H9 (cell line): ENCODE measurements around the gene PHF21A. TPM values are rescaled to one million over a fixed set of nuclear protein-coding genes. Genes with fewer than 3 reads are reported as not detected.

Experiments
- DNase-seq: peaks from one replicate; pipeline ENCODE4 v3.0.0-alpha.2; 2017
- H2AFZ ChIP-seq: one replicate; pipeline ENCODE4 v1.6.1; 2013; ENCODE audit warnings: mild to moderate bottlenecking, low read length, control low read depth, moderate library complexity
- H2AK5ac ChIP-seq: 2 replicates; pipeline ENCODE4 v1.6.1; 2013; ENCODE audit warnings: low read length, control low read depth, mixed read lengths; ENCODE audit not compliant: insufficient read length
- H2BK120ac ChIP-seq: one replicate; pipeline ENCODE4 v1.6.1; 2013; ENCODE audit warnings: low read depth, mild to moderate bottlenecking, low read length, control low read depth, inconsistent platforms; ENCODE audit not compliant: poor library complexity, severe bottlenecking
- H2BK12ac ChIP-seq: 2 replicates; pipeline ENCODE4 v1.6.1; 2013; ENCODE audit warnings: low read length, control low read depth, mixed read lengths, low read depth; ENCODE audit not compliant: insufficient read length
- H2BK15ac ChIP-seq: 2 replicates; pipeline ENCODE4 v1.6.1; 2013; ENCODE audit warnings: low read depth, low read length, control low read depth
- H2BK20ac ChIP-seq: one replicate; pipeline ENCODE4 v1.6.1; 2013; ENCODE audit warnings: low read depth, mild to moderate bottlenecking, low read length, control low read depth, inconsistent platforms; ENCODE audit not compliant: poor library complexity, severe bottlenecking
- H2BK5ac ChIP-seq: 2 replicates; pipeline ENCODE4 v1.6.1; 2013; ENCODE audit warnings: low read length, control low read depth, mixed read lengths; ENCODE audit not compliant: insufficient read length
- H3K14ac ChIP-seq: 2 replicates; pipeline ENCODE4 v1.6.1; 2013; ENCODE audit warnings: low read length, control low read depth; ENCODE audit not compliant: insufficient read depth
- H3K18ac ChIP-seq: 2 replicates; pipeline ENCODE4 v1.6.1; 2013; ENCODE audit warnings: low read depth, mild to moderate bottlenecking, mixed read lengths, low read length, control low read depth; ENCODE audit not compliant: insufficient read length
- H3K23ac ChIP-seq: 2 replicates; pipeline ENCODE4 v1.6.1; 2013; ENCODE audit warnings: low read length, control low read depth, mixed read lengths, low read depth; ENCODE audit not compliant: insufficient read length
- H3K23me2 ChIP-seq: 2 replicates; pipeline ENCODE4 v1.6.1; 2013; ENCODE audit warnings: low read depth, mild to moderate bottlenecking, mixed read lengths, low read length, control low read depth; ENCODE audit not compliant: insufficient read length, poor library complexity, severe bottlenecking
- H3K27ac ChIP-seq: 2 replicates; pipeline ENCODE4 v1.5.1; 2013; ENCODE audit warnings: low read length, control low read depth, mixed read lengths, low read depth; ENCODE audit not compliant: insufficient read length
- H3K27me3 ChIP-seq: 2 replicates; pipeline ENCODE4 v1.6.1; 2013; ENCODE audit warnings: low read length, control low read depth, inconsistent platforms; ENCODE audit not compliant: insufficient read depth
- H3K4ac ChIP-seq: 2 replicates; pipeline ENCODE4 v1.6.1; 2013; ENCODE audit warnings: low read depth, mild to moderate bottlenecking, control low read depth, inconsistent platforms, low read length, moderate library complexity
- H3K4me1 ChIP-seq: 2 replicates; pipeline ENCODE4 v1.6.1; 2013; ENCODE audit warnings: low read length, control low read depth, inconsistent platforms; ENCODE audit not compliant: insufficient read depth
- H3K4me2 ChIP-seq: 2 replicates; pipeline ENCODE4 v1.6.1; 2013; ENCODE audit warnings: low read length, control low read depth, mixed read lengths; ENCODE audit not compliant: insufficient read length, insufficient read depth
- H3K56ac ChIP-seq: 2 replicates; pipeline ENCODE4 v1.6.1; 2013; ENCODE audit warnings: low read depth, mild to moderate bottlenecking, mixed read lengths, low read length, control low read depth; ENCODE audit not compliant: insufficient read length
- H3K79me1 ChIP-seq: 2 replicates; pipeline ENCODE4 v1.6.1; 2013; ENCODE audit warnings: low read depth, mild to moderate bottlenecking, moderate library complexity, low read length, control low read depth, inconsistent platforms; ENCODE audit not compliant: insufficient read depth, poor library complexity, severe bottlenecking
- H3K79me2 ChIP-seq: 2 replicates; pipeline ENCODE4 v1.6.1; 2013; ENCODE audit warnings: low read length, control low read depth, inconsistent platforms; ENCODE audit not compliant: insufficient read depth
- H3K9ac ChIP-seq: 2 replicates; pipeline ENCODE4 v1.6.1; 2013; ENCODE audit warnings: low read length, control low read depth, mixed read lengths; ENCODE audit not compliant: insufficient read length; ENCODE audit errors: extremely low read depth
- H3K9me3 ChIP-seq: one replicate; pipeline ENCODE4 v1.6.1; 2013; ENCODE audit warnings: low read depth, low read length, inconsistent platforms; ENCODE audit not compliant: control insufficient read depth
- H3T11ph ChIP-seq: one replicate; pipeline ENCODE4 v1.6.1; 2013; ENCODE audit warnings: mild to moderate bottlenecking, low read length, control low read depth, inconsistent platforms
- H4K20me1 ChIP-seq: one replicate; pipeline ENCODE4 v1.6.1; 2013; ENCODE audit not compliant: control insufficient read depth, insufficient read length, insufficient read depth
- H4K5ac ChIP-seq: 2 replicates; pipeline ENCODE4 v1.6.1; 2013; ENCODE audit warnings: low read depth, mild to moderate bottlenecking, mixed read lengths, low read length, control low read depth; ENCODE audit not compliant: insufficient read length
- H4K8ac ChIP-seq: replicated peaks from 2 replicates; pipeline ENCODE4 v1.6.1; 2013; ENCODE audit warnings: low read length, control low read depth, mixed read lengths, low read depth; ENCODE audit not compliant: insufficient read length
- H4K91ac ChIP-seq: 2 replicates; pipeline ENCODE4 v1.6.1; 2013; ENCODE audit warnings: low read depth, mild to moderate bottlenecking, moderate library complexity, mixed read lengths, low read length, control low read depth; ENCODE audit not compliant: insufficient read length
- H3K27ac Mint-ChIP-seq, 3 experiments: 2 replicates in 2 of 3; 3 replicates in 1 of 3; pipeline ENCODE4 v1.8.0; 2020 to 2021; ENCODE audit warnings: mixed read lengths in 3 of 3, mild to moderate bottlenecking in 1 of 3, moderate library complexity in 1 of 3
- H3K27me3 Mint-ChIP-seq: 2 replicates; pipeline ENCODE4 v1.8.0; 2021; ENCODE audit warnings: low read depth, mild to moderate bottlenecking, moderate library complexity, mixed read lengths
- H3K36me3 Mint-ChIP-seq, 3 experiments: 2 replicates in 2 of 3; 3 replicates in 1 of 3; pipeline ENCODE4 v1.8.0; 2020 to 2021; ENCODE audit warnings: low read depth in 3 of 3, mixed read lengths in 3 of 3; ENCODE audit not compliant: insufficient read depth in 1 of 3
- H3K4me1 Mint-ChIP-seq, 2 experiments: 2 replicates each; pipeline ENCODE4 v1.8.0; 2020; ENCODE audit warnings: mixed read lengths in 2 of 2
- H3K4me3 Mint-ChIP-seq, 2 experiments: 2 replicates in 1 of 2; 3 replicates in 1 of 2; pipeline ENCODE4 v1.8.0; 2020 to 2021; ENCODE audit warnings: mild to moderate bottlenecking in 2 of 2, mixed read lengths in 2 of 2, moderate library complexity in 1 of 2
- H3K9me3 Mint-ChIP-seq, 2 experiments: 2 replicates in 1 of 2; 3 replicates in 1 of 2; pipeline ENCODE4 v1.8.0; 2020; ENCODE audit warnings: mild to moderate bottlenecking in 2 of 2, mixed read lengths in 2 of 2, moderate library complexity in 1 of 2
- CTCF ChIP-seq: fragments of 200-600 bp; sonication (generic); conservative IDR thresholded peaks from 3 replicates; pipeline ENCODE4 v1.8.0; 2021; ENCODE audit warnings: antibody characterized with exemption, mild to moderate bottlenecking
- WGBS: extraction: QIAGEN DNeasy Blood & Tissue Kit; methylation state at CpG from one replicate; pipeline ENCODE4 v1.1.7; 2013; ENCODE audit warnings: missing lambda C conversion rate, low lambda C conversion rate, mixed read lengths; ENCODE audit not compliant: insufficient read length; ENCODE audit errors: extremely low coverage; 5-methylcytosine and 5-hydroxymethylcytosine counted together
- total RNA-seq: library from RNA; stranded (reverse); gene quantifications from 2 replicates; pipeline ENCODE4 v1.2.1, GENCODE V29; 2021

PHF21A gene
- total RNA-seq, 1 experiment from 2014 or later: 33.8 TPM

- Histone ChIP-seq H4K91ac (no peak overlapping the region), H2BK12ac (no peak overlapping the region), H3K27me3 (no peaks in the 10 kb centered on the region), H3K4me1 (no peaks in the 10 kb centered on the region; the same call in 1 of the 2 replicates), H3K23ac (no peak overlapping the region), H3K4ac (no peak overlapping the region), H4K20me1 (no peaks in the 10 kb centered on the region), H3K9me3 (no peaks in the 10 kb centered on the region), H3K9ac (no peak overlapping the region), H3K23me2 (no peaks in the 10 kb centered on the region), H3K4me2 (no peak overlapping the region), H2BK120ac (no peak overlapping the region), H4K8ac (no peak overlapping the region), H3T11ph (no peak overlapping the region), H2AFZ (no peak overlapping the region), H4K5ac (no peak overlapping the region), H3K79me2 (no peaks in the 10 kb centered on the region), H3K56ac (no peak overlapping the region), H2BK15ac (no peak overlapping the region), H3K27ac (no peak overlapping the region), H3K18ac (no peak overlapping the region), H2BK5ac (no peak overlapping the region), H3K14ac (no peak overlapping the region), H3K79me1 (no peaks in the 10 kb centered on the region), H2BK20ac (no peak overlapping the region), H2AK5ac (no peak overlapping the region)
- H3K27me3 Mint-ChIP-seq: no peaks in the 10 kb centered on the region; the same call in 1 of the 2 replicates
- DNase-seq: no peak
- H3K36me3 Mint-ChIP-seq: no peaks in the 10 kb centered on the region; a peak in 1 of 7 replicates
- no CpG with 5 or more reads among the region's 4 CpGs for WGBS
- no peak for TF ChIP-seq CTCF
- no peaks in the 10 kb centered on the region for H3K9me3 Mint-ChIP-seq
- H3K4me3 Mint-ChIP-seq: no peak overlapping the region
- peaks cover 8 to 20% of the 10 kb centered on the region in 2 experiments for H3K4me1 Mint-ChIP-seq
- no peak overlapping the region for H3K27ac Mint-ChIP-seq
Observed at GRCh38 chr11:46149826-46150225, 28.6 kb upstream of the PHF21A start.
